Kidney epithelial cell (primary cell): ENCODE measurements around the gene ABCC1. TPM values are rescaled to one million over a fixed set of nuclear protein-coding genes. Genes with fewer than 3 reads are reported as not detected.
"Not testable (repeated sequence)": the region's sequence is repeated elsewhere in the genome, so short reads cannot be mapped to it uniquely, and the experiment has no call there.

ENCODE experiments used
- DNase-seq: peaks from one replicate; pipeline ENCODE4 v3.0.0-alpha.2; 2010; ENCODE audit warnings: low read depth
- H3K27me3 ChIP-seq: 2 replicates; pipeline ENCODE4 v1.6.0; 2011; ENCODE audit warnings: low read length; ENCODE audit not compliant: control insufficient read depth, insufficient read depth
- H3K36me3 ChIP-seq: 2 replicates; pipeline ENCODE4 v1.5.1; 2011; ENCODE audit warnings: low read length; ENCODE audit not compliant: control insufficient read depth, insufficient read depth
- H3K4me3 ChIP-seq: 2 replicates; pipeline ENCODE4 v1.5.1; 2011; ENCODE audit warnings: low read depth, mild to moderate bottlenecking, control low read depth, low read length
- total RNA-seq: library from RNA; depleted of rRNA; stranded (reverse); fragments of >200 nt; gene quantifications from 2 replicates; pipeline ENCODE4 v1.2.3, GENCODE V29; 2015
- TF ChIP-seq, protein P1 (sequence below): IDR thresholded peaks from 2 replicates; pipeline ENCODE4 v1.5.1; 2011; ENCODE audit warnings: mild to moderate bottlenecking, moderate library complexity, low read length, control low read depth, inconsistent platforms; ENCODE audit not compliant: insufficient read depth, poor library complexity, severe bottlenecking

Gene ABCC1
- total RNA-seq, 1 donor from 2014 or later = 24.9 TPM

DNA sequence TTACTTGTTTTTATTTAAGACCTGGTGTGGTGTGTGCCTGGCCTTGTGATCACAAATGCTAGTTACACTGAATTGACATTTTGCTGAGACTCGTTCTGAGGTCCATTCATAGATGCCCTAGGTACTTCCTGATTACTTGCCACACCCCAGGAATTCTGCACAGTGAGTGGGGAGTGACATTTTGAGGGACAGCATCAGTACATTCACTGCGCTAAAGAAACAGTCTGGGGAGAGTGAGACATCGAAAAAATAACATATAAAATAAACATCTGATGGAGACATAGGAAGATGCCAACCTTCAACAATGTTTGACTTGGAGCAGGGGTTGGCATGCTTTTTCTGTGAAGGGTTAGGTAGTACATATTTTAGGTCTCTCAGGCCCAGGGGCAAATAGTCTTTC lies 30.4 kb downstream of the ABCC1 start:
- DNase-seq = no peak
- TF ChIP-seq, protein P1, sequence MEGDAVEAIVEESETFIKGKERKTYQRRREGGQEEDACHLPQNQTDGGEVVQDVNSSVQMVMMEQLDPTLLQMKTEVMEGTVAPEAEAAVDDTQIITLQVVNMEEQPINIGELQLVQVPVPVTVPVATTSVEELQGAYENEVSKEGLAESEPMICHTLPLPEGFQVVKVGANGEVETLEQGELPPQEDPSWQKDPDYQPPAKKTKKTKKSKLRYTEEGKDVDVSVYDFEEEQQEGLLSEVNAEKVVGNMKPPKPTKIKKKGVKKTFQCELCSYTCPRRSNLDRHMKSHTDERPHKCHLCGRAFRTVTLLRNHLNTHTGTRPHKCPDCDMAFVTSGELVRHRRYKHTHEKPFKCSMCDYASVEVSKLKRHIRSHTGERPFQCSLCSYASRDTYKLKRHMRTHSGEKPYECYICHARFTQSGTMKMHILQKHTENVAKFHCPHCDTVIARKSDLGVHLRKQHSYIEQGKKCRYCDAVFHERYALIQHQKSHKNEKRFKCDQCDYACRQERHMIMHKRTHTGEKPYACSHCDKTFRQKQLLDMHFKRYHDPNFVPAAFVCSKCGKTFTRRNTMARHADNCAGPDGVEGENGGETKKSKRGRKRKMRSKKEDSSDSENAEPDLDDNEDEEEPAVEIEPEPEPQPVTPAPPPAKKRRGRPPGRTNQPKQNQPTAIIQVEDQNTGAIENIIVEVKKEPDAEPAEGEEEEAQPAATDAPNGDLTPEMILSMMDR = no peak
- Histone ChIP-seq H3K36me3 (no peaks in the 10 kb centered on the region), H3K27me3 (no peaks in the 10 kb centered on the region), H3K4me3 (no peak overlapping the region)

DNA sequence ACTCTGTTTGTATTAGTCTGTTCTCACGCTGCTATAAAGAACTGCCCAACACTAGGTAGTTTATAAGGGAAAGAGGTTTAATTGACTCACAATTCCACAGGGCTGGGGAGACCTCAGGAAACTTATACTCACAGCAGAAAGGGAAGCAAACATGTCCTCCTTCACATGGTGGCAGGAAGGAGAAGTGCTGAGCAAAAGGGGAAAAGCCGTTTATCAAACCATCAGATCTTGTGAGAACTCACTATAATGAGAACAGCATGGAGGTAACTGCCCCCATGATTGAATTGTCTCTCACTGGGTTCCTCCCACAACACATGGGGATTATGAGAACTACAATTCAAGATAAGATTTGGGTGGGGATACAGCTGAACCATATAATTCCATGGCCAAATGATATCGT lies 30.9 kb downstream of the ABCC1 start:
- H3K27me3 ChIP-seq = no peaks in the 10 kb centered on the region
- no peak for DNase-seq
- H3K4me3 ChIP-seq = no peak overlapping the region
- no peaks in the 10 kb centered on the region for H3K36me3 ChIP-seq
- TF ChIP-seq, protein P1 = no peak

DNA sequence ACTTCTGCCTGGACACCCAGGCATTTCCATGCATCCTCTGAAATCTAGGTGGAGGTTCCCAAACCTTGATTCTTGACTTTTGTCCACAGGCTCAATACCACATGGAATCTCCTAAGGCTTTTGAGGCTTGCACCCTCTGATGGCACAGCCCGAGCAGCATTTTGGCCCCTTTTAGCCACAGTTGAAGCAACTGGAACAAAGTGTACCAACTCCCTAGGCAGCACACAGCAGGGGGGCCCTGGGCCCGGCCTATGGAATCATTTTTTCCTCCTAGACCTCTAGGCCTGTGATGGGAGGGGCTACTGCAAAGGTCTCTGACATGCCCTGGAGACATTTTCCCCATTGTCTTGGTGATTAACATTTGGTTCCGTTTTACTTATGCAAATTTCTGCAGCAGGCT lies 32.0 kb downstream of the ABCC1 start:
- Histone ChIP-seq H3K4me3 (no peak overlapping the region), H3K27me3 (no peaks in the 10 kb centered on the region), H3K36me3 (no peaks in the 10 kb centered on the region)
- no peak for DNase-seq
- TF ChIP-seq, protein P1 = no peak

DNA sequence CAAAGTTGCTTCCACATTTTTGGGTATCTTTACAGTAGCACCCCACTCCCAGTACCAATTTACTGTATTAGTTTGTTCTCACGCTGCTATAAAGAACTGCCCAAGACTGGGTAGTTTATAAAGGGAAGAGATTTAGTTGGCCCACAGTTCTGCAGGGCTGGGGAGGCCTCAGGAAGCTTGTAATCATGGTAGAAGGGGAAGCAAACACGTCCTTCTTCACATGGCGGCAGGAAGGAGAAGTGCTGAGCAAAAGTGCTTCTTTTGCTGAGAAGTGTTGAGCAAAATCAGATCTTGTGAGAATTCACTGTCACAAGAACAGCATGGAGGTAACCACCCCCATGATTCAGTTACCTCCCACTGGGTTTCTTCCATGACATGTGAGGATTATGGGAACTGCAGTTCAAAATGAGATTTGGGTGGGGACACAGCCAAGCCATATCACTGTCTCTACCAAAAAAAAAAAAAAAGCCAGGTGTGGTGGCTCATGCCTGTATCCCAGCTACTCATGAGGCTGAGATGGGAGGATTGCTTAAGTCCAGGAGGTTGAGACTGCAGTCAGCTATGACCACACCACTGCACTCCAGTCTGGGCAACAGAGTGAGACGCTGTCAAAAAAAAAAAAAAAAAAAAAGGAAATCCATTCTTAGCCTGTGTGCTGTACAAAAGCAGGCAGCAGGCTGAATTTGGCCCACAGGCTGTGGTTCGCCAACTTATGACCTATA lies 32.9 kb downstream of the ABCC1 start:
- not testable (repeated sequence) for H3K36me3 ChIP-seq, DNase-seq, H3K4me3 ChIP-seq, H3K27me3 ChIP-seq

DNA sequence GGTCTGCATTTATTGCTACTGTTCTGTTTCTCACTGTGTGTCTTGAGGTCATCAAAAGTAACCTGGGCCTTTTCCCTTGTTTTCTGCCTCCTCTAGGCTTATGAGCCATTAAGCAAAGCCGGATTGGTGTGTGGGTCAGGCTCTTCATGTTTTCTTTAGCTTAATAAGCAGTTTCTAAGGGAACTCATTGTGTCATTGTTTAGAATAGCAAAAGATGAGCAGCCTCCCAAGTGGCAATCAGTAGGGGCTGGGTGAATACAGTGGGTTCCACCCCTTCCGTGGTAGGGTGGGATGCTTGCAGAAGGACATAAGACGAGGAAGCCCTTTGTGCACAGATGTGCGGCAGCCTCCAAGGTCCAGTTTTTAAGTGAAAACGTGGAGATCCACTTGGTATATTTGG lies 34.5 kb downstream of the ABCC1 start:
- TF ChIP-seq, protein P1 = no peak
- Histone ChIP-seq H3K36me3 (no peaks in the 10 kb centered on the region), H3K4me3 (no peak overlapping the region), H3K27me3 (no peaks in the 10 kb centered on the region)
- no peak for DNase-seq

DNA sequence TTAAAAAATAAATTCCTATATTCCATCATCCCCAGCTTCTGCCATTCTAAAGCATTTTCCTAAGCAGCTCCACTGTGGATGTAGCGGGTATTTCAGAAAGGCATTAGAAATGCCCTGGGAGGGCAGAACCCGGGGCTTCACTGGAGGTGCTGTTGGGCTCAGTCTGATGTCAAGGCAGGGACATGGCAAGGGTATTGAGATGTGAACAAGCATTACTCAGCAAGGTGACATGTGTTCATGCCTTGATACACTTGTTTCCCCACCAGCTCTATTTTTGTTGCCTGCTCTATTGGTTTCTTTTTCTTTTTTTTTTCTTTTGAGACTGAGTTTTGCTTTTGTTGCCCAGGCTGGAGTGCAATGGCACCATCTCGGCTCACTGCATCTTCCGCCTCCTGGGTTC lies 35.7 kb downstream of the ABCC1 start:
- DNase-seq = no peak
- H3K4me3 ChIP-seq = no peak overlapping the region
- no peaks in the 10 kb centered on the region for H3K27me3 ChIP-seq
- no peaks in the 10 kb centered on the region for H3K36me3 ChIP-seq
- TF ChIP-seq, protein P1 = no peak
